Activated CD4-positive, alpha-beta T cell treated with anti-CD3 and anti-CD28 coated beads for 4 hours (primary cell): ENCODE measurements around the gene MMP24.

Source experiments
- DNase-seq, 2 donors: peaks; one replicate each; pipeline ENCODE4 v3.0.0-alpha.2; 2020

The MMP24 gene

DNA sequence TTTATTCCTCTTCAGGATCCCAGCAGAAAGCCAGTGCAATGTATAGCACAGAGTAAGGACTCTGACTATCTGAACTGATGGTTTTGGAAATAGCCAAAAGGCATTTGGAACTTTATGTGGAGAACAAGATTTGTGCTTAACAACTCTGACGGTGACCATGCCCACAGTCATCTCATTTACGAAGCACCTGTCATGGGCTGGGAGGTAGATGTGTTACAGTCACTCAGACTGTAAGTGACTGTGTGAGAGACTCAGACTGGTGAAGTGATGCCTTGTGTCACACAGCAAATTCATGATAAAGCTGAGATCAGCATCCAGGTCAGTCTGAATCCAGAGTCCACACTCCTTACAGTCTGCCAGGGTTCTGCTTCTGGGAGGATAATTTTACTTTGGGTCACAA lies 89.6 kb downstream of the MMP24 start:
- DNase-seq = no peak

DNA sequence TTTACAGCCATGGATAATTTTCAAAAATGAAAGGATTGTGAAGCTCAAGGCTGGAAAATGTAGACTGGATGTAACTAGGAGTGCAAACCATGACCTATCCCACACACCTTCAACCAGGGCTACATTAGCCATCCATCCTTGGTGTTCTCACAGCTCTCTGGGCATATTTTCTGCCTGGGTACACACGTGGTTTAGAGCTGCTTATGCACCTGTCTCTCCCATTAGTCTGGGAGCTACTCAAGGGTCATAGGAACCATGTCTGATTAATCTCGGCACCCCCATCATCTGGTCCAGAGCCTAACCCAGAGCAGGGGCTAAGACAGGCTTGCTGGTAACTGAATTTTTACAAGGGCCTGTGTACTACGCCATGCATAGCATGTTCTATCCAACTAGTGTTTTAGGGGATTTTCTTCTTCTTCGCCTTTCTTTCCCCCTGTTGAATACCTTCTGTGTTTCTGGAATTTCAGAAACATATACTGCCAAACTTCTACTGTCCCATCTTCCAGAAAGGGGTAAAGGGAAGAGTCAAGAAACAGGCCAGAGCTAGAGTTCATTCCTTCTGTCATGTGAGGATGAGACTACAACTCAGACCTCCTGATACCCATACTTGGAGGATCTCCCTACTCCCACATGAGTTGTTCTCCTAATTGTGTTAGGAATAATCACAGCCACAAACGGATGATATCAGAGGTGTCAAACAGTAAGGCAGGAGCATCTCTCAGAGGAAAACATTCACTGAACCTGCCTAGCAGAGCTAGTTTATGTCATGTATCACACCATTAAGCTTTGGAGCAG lies 91.1 kb downstream of the MMP24 start:
- no peak for DNase-seq

DNA sequence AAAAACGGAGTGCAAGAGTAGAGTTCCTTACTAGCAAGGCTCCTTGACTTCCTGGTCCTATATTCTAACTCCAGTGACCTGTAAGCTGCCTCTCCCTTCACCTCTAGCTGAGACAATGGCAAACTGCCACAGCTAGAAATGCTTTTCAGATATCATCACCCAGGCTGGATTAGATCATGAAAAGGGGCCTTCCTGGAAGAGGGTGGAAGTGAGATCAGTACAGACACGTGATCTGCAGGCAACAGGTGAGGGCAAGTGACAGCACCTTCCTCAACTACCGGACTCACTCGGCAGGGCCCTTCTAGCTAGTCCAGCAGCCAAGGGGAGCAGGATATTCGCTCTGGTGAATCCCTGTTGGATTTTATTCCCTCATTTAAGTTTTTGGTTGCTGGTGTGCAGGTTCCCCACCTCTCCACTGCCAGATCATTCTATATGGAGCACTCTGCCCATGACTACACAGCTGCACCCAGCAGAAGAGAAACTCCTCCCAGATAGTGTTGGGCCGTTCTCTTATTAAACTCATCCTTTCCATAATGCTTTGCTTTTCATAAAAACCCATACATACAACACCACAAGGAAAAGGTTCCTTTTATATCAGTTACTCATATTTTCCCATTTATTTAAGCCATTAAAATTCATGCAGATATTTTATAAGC lies 92.1 kb downstream of the MMP24 start:
- DNase-seq = no peak

DNA sequence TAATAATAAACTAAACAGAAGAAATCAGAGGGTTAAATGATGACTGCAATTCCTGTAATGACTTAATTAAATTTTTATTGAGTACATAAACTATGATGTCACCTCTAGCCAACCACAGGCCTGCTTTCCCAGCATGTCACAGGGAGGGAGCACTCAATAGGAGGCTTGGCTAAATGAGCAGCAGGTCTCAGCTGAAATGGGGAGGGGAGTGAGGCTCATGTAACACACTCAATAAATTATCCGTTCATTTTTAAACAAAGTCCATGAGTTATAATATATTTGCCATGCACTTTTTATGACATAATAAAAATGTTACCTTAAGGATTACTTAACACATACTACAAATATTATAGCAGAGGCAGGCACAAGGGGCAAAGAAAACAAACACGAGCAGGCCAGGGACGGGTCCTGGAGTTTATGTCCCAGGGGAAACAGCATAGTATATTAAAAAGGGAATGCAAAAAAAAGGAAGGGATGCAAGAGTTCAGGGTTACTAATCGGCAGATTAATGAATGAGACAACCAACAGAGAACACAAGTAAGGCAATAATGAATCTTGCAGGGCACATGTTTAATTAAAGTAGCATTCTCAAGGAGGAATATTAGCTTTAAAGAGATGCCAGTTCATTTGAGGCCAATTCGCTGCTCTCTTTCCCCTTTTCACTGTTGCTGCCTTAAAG lies 92.8 kb downstream of the MMP24 start:
- no peak for DNase-seq

DNA sequence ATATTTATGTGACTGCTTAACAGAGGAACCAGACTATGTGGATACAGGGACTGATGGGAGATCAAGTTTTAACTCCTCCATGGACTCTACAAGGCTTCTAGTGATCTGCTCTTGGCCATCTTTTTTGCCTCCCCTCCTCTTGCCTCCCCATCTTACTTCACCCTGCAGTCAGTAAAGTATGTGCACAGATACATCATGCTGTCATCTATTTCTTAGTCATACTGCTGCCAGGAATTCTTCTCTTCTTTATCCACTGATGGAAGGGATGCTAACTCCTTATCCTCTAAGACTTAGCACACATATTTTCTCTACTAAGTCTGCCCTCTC lies 93.3 kb downstream of the MMP24 start:
- DNase-seq = no peak

DNA sequence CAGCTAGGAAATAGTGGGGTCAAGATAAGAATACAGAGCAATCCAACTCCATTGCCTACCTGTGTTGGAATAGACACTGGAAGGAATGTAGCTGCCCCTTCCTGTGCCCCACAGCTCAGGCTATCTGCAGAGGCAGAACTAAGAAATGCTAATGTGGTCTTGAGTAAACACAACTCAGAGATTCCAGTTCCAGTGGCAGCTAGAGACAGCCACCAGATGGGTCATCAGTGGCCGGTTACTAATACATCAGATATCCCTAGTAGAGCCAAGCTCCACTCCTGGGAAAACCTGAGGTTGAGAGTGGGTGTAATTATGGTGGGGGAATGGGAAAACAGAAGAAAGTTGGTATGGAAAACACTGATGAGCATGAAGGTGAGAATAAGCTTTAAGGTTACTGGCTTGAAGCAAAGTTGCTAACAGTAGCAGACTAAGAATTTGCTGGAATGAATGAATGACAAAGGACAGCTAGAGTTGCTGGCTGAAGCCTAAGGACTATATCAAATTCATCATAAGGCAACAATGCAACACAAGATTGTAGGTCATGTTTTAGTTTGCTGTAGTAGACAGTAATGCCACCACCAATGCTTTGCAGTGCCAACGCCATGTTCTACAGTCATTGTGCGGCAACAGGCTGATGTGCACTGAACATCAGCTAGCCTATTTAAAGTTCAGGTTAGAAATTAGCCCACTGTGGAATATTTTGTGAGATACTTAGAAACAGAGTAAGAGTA lies 94.1 kb downstream of the MMP24 start:
- DNase-seq = no peak

DNA sequence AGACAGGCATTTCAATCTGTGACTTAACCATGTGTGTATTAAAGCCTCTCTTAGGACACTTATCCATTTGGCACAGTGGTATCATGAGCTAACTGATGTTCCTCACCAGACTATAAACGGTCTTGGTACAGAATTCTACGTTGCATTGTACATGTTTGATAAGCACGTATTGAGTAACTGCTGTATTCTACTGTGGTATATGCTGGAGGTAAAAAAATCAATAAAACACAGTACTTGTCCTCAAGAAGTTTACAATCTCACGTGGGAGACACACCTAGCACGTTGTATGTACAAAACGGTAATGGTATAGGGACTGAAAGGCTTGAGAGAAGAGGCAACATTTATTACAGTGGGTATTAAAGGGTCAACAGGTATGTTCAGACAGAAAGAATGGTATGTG lies 98.9 kb downstream of the MMP24 start:
- no peak for DNase-seq

DNA sequence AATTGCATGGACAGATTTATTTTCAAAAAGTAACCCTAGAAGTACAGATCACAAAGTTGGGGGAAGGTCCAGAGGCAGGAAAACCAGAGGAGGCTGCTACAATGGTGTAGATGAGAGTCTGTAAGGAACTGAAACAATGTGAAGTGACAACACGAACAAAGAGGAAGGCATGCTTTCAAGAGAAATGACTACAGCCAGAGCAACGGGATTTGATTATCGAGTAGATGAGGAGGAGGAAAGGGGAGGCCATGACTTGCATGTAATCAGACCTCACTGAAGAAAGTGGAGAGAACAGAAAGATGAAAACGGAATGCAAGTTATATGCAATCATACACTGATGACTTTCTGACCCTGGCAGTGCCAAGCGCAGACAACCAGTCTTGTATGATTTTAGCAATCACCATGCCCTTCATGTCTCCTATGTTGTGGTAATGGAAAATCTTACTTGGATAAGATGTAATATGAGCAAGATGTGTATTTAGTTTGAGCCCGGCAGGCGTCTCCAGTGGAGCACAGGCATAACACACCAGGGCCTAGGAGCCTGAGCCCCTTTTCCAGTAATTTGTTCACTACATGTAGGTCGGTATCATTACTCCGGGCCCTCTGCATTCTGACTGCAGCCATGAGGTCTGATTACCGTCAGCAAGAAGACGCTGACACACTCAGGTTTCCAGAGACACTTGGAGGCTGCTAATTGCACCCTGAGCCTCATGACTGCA lies 99.7 kb downstream of the MMP24 start:
- DNase-seq = no peak
